Hematopoietic multipotent progenitor cell treated with erythropoietin and hydrocortisone succinate and interleukin-3 and kit ligand, for 6 days (in vitro differentiated cells): Measurements from ENCODE around the gene F2RL2.
"Not testable (repeated sequence)": the region's sequence is repeated elsewhere in the genome, so short reads cannot be mapped to it uniquely, and the experiment has no call there.

Experiments
- DNase-seq: peaks from one replicate; pipeline ENCODE4 v3.0.0-alpha.2; 2015

F2RL2 gene

GRCh38 chr5:76620166-76620565, 3.0 kb downstream of the F2RL2 start:
- no peak for DNase-seq

DNA sequence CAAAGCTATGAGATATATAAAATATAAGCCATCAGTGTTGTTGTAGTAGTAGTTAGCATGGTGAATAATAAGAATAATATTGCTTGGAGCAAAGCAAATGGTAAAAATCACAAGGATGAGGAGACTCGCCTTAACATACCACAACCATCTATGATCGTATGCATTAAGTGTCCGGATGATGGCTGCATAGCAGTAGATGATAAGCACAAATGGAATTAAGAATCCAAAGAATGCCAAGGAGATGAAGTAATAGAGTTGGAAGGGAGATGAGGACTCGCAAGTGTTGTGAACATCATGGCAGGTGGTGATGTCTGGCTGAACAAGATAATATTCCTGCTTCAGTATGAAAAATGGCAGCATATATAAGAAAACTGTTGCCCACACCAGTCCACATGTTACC, 5.5 kb downstream of the F2RL2 start:
- no peak for DNase-seq

GRCh38 chr5:76617229-76617628, 6.0 kb downstream of the F2RL2 start:
- DNase-seq: no peak

GRCh38 chr5:76616206-76616605, 7.0 kb downstream of the F2RL2 start:
- DNase-seq: no peak

DNA sequence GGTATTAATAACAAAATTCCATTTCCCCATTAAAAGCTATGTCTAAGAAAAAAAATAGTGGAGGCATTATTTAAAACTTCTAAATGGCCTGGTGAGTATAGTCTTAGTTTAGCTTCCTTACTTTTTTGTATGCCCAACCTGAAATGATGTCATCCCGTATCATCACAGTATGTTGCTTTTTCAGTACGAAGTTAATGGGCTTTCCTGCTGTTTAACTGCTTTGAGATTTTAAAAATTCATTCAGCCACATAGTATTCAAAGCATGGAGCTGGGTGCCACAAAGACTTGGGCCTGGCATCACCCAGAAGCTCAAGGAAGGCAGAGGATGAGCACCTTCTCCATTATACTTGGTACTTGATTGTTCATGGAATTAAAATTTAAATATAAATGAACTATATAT, 7.4 kb downstream of the F2RL2 start:
- no peak for DNase-seq

- no peak for DNase-seq
These were observed 10.3 kb downstream of the F2RL2 start for GRCh38 chr5:76612942-76613341.

GRCh38 chr5:76610196-76610595, 13.0 kb downstream of the F2RL2 start:
- DNase-seq: peak; percentile 24

GRCh38 chr5:76608833-76609232, 14.4 kb downstream of the F2RL2 start:
- peak; percentile 28 for DNase-seq

- DNase-seq: no peak
These were observed 15.8 kb downstream of the F2RL2 start for GRCh38 chr5:76607353-76607871.

- DNase-seq: peak; percentile 31
These were observed 16.5 kb downstream of the F2RL2 start for GRCh38 chr5:76606701-76607100.

GRCh38 chr5:76604838-76605237, 18.4 kb downstream of the F2RL2 start:
- no peak for DNase-seq

GRCh38 chr5:76603991-76604390, 19.2 kb downstream of the F2RL2 start:
- not testable (repeated sequence) for DNase-seq

DNA sequence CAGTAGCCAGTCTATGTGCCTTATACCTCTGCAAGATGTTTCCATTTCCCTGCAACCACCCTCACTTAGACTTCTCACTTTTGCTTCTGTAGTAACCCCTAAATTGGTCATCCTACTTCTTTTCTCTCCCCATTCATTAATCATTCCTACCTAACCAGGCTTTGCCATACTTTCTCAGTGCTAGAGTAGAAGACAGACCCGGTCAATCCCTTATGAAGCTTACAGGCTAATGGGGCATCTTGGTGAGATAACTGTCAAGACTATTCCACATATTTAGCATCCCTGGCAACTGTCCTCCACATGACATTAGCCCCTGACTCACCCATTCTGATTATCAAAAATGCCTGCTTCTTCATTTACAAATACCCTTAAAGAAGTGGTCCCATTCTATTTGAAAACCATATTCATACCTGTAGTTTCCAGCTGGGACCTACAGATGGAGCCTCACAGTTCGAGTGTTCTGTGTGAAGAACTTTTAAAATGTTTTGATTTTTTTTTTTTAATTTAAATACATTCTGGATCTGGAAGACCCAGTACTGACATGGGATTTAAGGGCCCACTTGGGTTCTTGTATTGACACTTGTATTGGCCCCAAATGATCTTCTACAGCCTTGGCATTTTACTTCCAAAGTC, 21.0 kb downstream of the F2RL2 start:
- DNase-seq: no peak

- DNase-seq: peak; percentile 89
These were observed 21.7 kb downstream of the F2RL2 start for GRCh38 chr5:76601470-76601869.

GRCh38 chr5:76600716-76601115, 22.5 kb downstream of the F2RL2 start:
- no peak for DNase-seq

- no peak for DNase-seq
These were observed 24.7 kb downstream of the F2RL2 start for GRCh38 chr5:76598531-76598930.

GRCh38 chr5:76595755-76596481, 27.3 kb downstream of the F2RL2 start:
- DNase-seq: no peak

DNA sequence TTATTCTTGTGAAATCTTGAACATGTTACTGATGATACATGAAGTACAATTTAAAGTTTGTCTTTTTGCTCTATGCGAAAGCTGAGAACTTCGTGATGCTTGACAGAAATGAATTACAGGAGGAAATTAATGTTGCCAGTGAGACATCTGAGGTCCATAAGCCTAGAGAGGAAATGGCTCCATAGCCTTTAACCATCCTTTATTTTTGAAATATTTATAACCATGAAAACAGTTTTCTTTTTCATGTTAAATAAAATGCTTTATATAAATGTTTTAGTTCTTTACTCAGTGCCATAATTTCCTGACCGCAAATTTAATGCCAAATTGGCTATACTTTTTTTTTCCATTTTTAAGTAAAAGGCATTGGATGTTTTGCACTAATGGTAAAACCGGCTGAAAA, 29.1 kb downstream of the F2RL2 start:
- DNase-seq: no peak

DNA sequence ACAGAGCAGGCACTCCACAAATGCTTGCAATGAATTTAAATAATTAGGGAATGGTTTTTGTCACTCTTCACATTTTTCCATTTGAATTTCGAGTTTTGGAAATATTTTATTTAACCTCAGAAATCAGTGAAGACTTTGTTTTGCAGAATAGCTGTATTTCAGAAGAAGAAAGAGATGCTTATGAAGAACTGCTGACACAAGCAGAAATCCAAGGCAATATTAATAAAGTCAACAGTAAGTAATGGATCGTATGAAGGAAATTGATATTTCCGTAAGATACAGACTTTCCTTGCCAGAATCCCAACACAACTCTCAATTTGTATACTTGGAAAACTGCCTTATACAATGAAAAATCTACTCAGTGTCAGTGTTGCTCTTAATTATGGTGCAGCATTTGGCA, 30.5 kb downstream of the F2RL2 start:
- DNase-seq: no peak

- no peak for DNase-seq
These were observed 31.8 kb downstream of the F2RL2 start for GRCh38 chr5:76591366-76591765.

DNA sequence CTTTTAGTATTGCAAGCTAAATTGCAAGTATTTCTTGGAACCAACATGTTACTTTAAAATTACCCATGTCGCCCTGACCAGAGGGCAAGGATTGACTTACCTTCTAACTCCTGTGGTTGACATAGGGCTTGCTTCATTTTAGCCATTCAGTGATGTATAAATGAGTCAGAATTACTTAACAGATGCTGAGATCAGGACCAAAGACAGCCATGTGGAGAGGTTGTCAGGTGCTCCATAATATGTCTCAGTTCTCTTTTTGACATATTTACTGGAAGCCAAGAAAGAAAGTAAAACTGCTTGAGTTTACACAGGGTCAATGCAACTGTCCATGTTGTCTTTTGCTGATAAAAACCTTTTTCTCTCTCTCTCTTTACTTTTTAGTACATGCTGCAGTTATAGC, 33.2 kb downstream of the F2RL2 start:
- no peak for DNase-seq

DNA sequence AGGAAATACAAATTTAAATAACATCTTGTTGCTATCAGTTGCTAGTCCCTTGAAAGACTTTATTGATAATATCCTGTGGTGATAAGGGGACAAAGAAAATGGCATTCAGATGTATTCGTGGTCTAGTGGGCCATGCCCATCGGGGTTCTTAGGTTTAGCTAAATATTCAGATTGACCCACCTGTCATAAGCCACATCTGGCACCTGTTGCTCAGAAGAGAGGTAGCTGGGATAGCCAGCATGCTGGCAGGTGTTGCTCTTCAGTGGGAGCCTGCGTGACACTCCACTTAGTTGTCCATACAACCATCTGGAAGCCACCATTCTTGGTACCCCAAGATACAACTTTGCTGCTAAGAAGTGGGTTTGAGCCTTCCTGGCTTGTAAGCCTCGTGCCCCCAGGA, 36.7 kb downstream of the F2RL2 start:
- no peak for DNase-seq

GRCh38 chr5:76585783-76586217, 37.4 kb downstream of the F2RL2 start:
- no peak for DNase-seq
